Activated CD4-positive, alpha-beta memory T cell treated with anti-CD3 and anti-CD28 coated beads for 36 hours (primary cell): ENCODE results near the gene SIRT3. TPM values are rescaled to one million over a fixed set of nuclear protein-coding genes. Genes with fewer than 3 reads are reported as not detected.
A peak's percentile ranks its signal among the peaks of the same experiment; 100 is the strongest.

ENCODE experiments used
- CTCF ChIA-PET: fragments of 350-600 bp; sonication (Branson Sonifier 250); formaldehyde crosslinking; loops from one replicate; lab custom pipeline; 2021; ENCODE audit warnings: antibody characterized with exemption, inconsistent platforms; lab: Charles Lee
- POLR2A ChIA-PET: fragments of 350-600 bp; sonication (Branson Sonifier 250); formaldehyde crosslinking; loops from one replicate; lab custom pipeline; 2021; ENCODE audit warnings: antibody characterized with exemption; lab: Charles Lee
- DNase-seq: peaks from one replicate; pipeline ENCODE4 v3.0.0-alpha.2; 2020
- H3K27ac Mint-ChIP-seq: one replicate; pipeline ENCODE4 v1.8.0; 2021; ENCODE audit warnings: mixed read lengths
- H3K27me3 Mint-ChIP-seq: one replicate; pipeline ENCODE4 v1.8.0; 2021; ENCODE audit warnings: mixed read lengths
- H3K36me3 Mint-ChIP-seq: one replicate; pipeline ENCODE4 v1.8.0; 2021; ENCODE audit warnings: mixed read lengths
- H3K4me1 Mint-ChIP-seq: one replicate; pipeline ENCODE4 v1.8.0; 2021; ENCODE audit warnings: low read depth, mixed read lengths
- H3K4me3 Mint-ChIP-seq: one replicate; pipeline ENCODE4 v1.8.0; 2021; ENCODE audit warnings: mild to moderate bottlenecking, mixed read lengths
- H3K9me3 Mint-ChIP-seq: one replicate; pipeline ENCODE4 v1.8.0; 2021; ENCODE audit warnings: mixed read lengths
- intact Hi-C: fragments of 100-400 bp; cut with micrococcal nuclease; formaldehyde crosslinking; loops from one replicate; pipeline ENCODE4 v1.15.1; 2023
- total RNA-seq, 2 experiments: library from RNA; stranded (reverse); gene quantifications; one replicate each; pipeline ENCODE4 v1.2.3, GENCODE V29; 2021

Gene SIRT3
- total RNA-seq, 2 experiments from 2014 or later = 16.1 to 17.6 TPM

- H3K36me3 Mint-ChIP-seq = peaks cover 27% of the 10 kb centered on the region
- H3K4me3 Mint-ChIP-seq = peak within 1 kb of the TSS; percentile 97
- H3K9me3 Mint-ChIP-seq = no peaks in the 10 kb centered on the region
- intact Hi-C loops = loop anchor here (1.0 to 5.0 kb wide), 6 partner anchors 30 to 170 kb away; partner anchors contain the start of genes BET1L, IFITM1, PGGHG and RIC8A
- peak; percentile 93 for DNase-seq
- no peaks in the 10 kb centered on the region for H3K27me3 Mint-ChIP-seq
- POLR2A ChIA-PET = interaction anchor here (0.6 to 3.0 kb wide), 11 partner anchors 25 to 299 kb away, joined by 3 to 32 read pairs (median 4); partner anchors contain the start of genes ANO9, BET1L and RIC8A
- peak within 1 kb of the TSS; percentile 94 for H3K27ac Mint-ChIP-seq
- CTCF ChIA-PET = interaction anchor here (0.6 to 4.1 kb wide), 12 partner anchors 13 to 119 kb away, joined by 3 to 30 read pairs (median 3); partner anchors contain the start of genes BET1L and RIC8A
- H3K4me1 Mint-ChIP-seq = peaks cover 49% of the 10 kb centered on the region
Measured at GRCh38 chr11:236774-237767, 929 bp upstream of the SIRT3 start, which contains the start of gene PSMD13. PSMD13 (plus strand) TSS chr11:236976; CDS start chr11:237050, 74 bp downstream.

GRCh38 chr11:235609-235996, 539 bp downstream of the SIRT3 start:
- POLR2A ChIA-PET = no interaction called here
- CTCF ChIA-PET = interaction anchor here (4.1 kb wide), 1 partner anchor 15 kb away, joined by 30 read pairs; no protein-coding TSS in a partner anchor
- H3K9me3 Mint-ChIP-seq = no peaks in the 10 kb centered on the region
- peak overlapping the region; percentile 84 for H3K4me3 Mint-ChIP-seq
- H3K27me3 Mint-ChIP-seq = no peaks in the 10 kb centered on the region
- H3K36me3 Mint-ChIP-seq = peaks cover 16% of the 10 kb centered on the region
- H3K4me1 Mint-ChIP-seq = peaks cover 38% of the 10 kb centered on the region
- intact Hi-C loops = loop anchor here (5.0 kb wide), 1 partner anchor 52 kb away; the partner anchor contains the start of gene PGGHG
- H3K27ac Mint-ChIP-seq = peak overlapping the region; percentile 92
- peak; percentile 84 for DNase-seq

- ChIA-PET POLR2A (no interaction called here), CTCF (interaction anchor here (0.8 to 4.1 kb wide), 2 partner anchors 15 to 32 kb away, joined by 3 to 30 read pairs; no protein-coding TSS in a partner anchor)
- peak; percentile 8 for DNase-seq
- Mint-ChIP-seq H3K4me1 (peaks cover 35% of the 10 kb centered on the region), H3K27me3 (no peaks in the 10 kb centered on the region), H3K27ac (peak overlapping the region; percentile 92), H3K4me3 (peak overlapping the region; percentile 84), H3K36me3 (peaks cover 14% of the 10 kb centered on the region), H3K9me3 (no peaks in the 10 kb centered on the region)
- intact Hi-C loops = loop anchor here (5.0 kb wide), 1 partner anchor 52 kb away; the partner anchor contains the start of gene PGGHG
Measured at GRCh38 chr11:235180-235579, 962 bp downstream of the SIRT3 start.

GRCh38 chr11:232783-233565, 3.2 kb downstream of the SIRT3 start:
- Mint-ChIP-seq H3K4me1 (peaks cover 17% of the 10 kb centered on the region), H3K9me3 (no peaks in the 10 kb centered on the region), H3K27me3 (no peaks in the 10 kb centered on the region), H3K27ac (no peak overlapping the region), H3K4me3 (no peak overlapping the region), H3K36me3 (peaks cover 5% of the 10 kb centered on the region)
- peak; percentile 4 for DNase-seq
- ChIA-PET POLR2A (no interaction called here), CTCF (no interaction called here)
- intact Hi-C loops = no loop called here

GRCh38 chr11:230431-230830, 5.7 kb downstream of the SIRT3 start:
- ChIA-PET POLR2A (no interaction called here), CTCF (no interaction called here)
- H3K4me3 Mint-ChIP-seq = no peak overlapping the region
- intact Hi-C loops = no loop called here
- H3K9me3 Mint-ChIP-seq = no peaks in the 10 kb centered on the region
- H3K27ac Mint-ChIP-seq = no peak overlapping the region
- peaks cover 16% of the 10 kb centered on the region for H3K4me1 Mint-ChIP-seq
- no peaks in the 10 kb centered on the region for H3K27me3 Mint-ChIP-seq
- peak; percentile 2 for DNase-seq
- peaks cover 3% of the 10 kb centered on the region for H3K36me3 Mint-ChIP-seq

- POLR2A ChIA-PET = interaction anchor here (1.4 kb wide), 1 partner anchor 12 kb away, joined by 4 read pairs; no protein-coding TSS in a partner anchor
- no peaks in the 10 kb centered on the region for H3K9me3 Mint-ChIP-seq
- no peak for DNase-seq
- CTCF ChIA-PET = no interaction called here
- peaks cover 3% of the 10 kb centered on the region for H3K36me3 Mint-ChIP-seq
- intact Hi-C loops = no loop called here
- no peak overlapping the region for H3K27ac Mint-ChIP-seq
- H3K27me3 Mint-ChIP-seq = no peaks in the 10 kb centered on the region
- peaks cover 11% of the 10 kb centered on the region for H3K4me1 Mint-ChIP-seq
- no peak overlapping the region for H3K4me3 Mint-ChIP-seq
Measured at GRCh38 chr11:227824-228379, 8.2 kb downstream of the SIRT3 start.

- Mint-ChIP-seq H3K27me3 (no peaks in the 10 kb centered on the region), H3K4me1 (peaks cover 11% of the 10 kb centered on the region)
Measured at GRCh38 chr11:225734-226453, 10.2 kb downstream of the SIRT3 start.

GRCh38 chr11:224424-224823, 11.7 kb downstream of the SIRT3 start:
- Mint-ChIP-seq H3K27ac (no peak overlapping the region), H3K9me3 (no peaks in the 10 kb centered on the region), H3K27me3 (no peaks in the 10 kb centered on the region), H3K36me3 (no peaks in the 10 kb centered on the region), H3K4me1 (peaks cover 11% of the 10 kb centered on the region), H3K4me3 (no peak overlapping the region)
- intact Hi-C loops = no loop called here
- ChIA-PET POLR2A (no interaction called here), CTCF (interaction anchor here (1.2 kb wide), 1 partner anchor 26 kb away, joined by 3 read pairs; no protein-coding TSS in a partner anchor)
- DNase-seq = no peak

More at GRCh38 chr11:225734-226453, 10.2 kb downstream of the SIRT3 start:
- ChIA-PET CTCF (no interaction called here), POLR2A (no interaction called here)
- Mint-ChIP-seq H3K4me3 (no peak overlapping the region), H3K36me3 (peaks cover 3% of the 10 kb centered on the region), H3K27ac (no peak overlapping the region), H3K9me3 (no peaks in the 10 kb centered on the region)
- DNase-seq = peak; percentile 27
- intact Hi-C loops = no loop called here

- H3K36me3 Mint-ChIP-seq = no peaks in the 10 kb centered on the region
- no peak overlapping the region for H3K4me3 Mint-ChIP-seq
- no peak overlapping the region for H3K27ac Mint-ChIP-seq
- no peaks in the 10 kb centered on the region for H3K27me3 Mint-ChIP-seq
- ChIA-PET CTCF (interaction anchor here (1.2 kb wide), 1 partner anchor 27 kb away, joined by 3 read pairs; no protein-coding TSS in a partner anchor), POLR2A (no interaction called here)
- intact Hi-C loops = no loop called here
- peaks cover 11% of the 10 kb centered on the region for H3K4me1 Mint-ChIP-seq
- H3K9me3 Mint-ChIP-seq = no peaks in the 10 kb centered on the region
- DNase-seq = peak; percentile 2
Measured at GRCh38 chr11:223884-224283, 12.3 kb downstream of the SIRT3 start.

GRCh38 chr11:223026-223789, 12.9 kb downstream of the SIRT3 start:
- intact Hi-C loops = no loop called here
- no peak overlapping the region for H3K27ac Mint-ChIP-seq
- POLR2A ChIA-PET = no interaction called here

More at GRCh38 chr11:223026-223789, 12.9 kb downstream of the SIRT3 start:
- DNase-seq = peak; percentile 4
- Mint-ChIP-seq H3K36me3 (no peaks in the 10 kb centered on the region), H3K9me3 (no peaks in the 10 kb centered on the region), H3K27me3 (no peaks in the 10 kb centered on the region), H3K4me3 (no peak overlapping the region), H3K4me1 (peaks cover 7% of the 10 kb centered on the region)
- CTCF ChIA-PET = no interaction called here
